HG03060 (cell line): ENCODE results near the gene PHACTR4.
"Not testable (repeated sequence)": the region's sequence is repeated elsewhere in the genome, so short reads cannot be mapped to it uniquely, and the experiment has no call there.

Experiments
- ATAC-seq: cut with Tn5 transposase; IDR thresholded peaks from one replicate; pipeline ENCODE4 v1.9.1; 2021; ENCODE audit warnings: low read depth, moderate number of reproducible peaks; ENCODE audit not compliant: unreplicated experiment

The PHACTR4 gene

DNA sequence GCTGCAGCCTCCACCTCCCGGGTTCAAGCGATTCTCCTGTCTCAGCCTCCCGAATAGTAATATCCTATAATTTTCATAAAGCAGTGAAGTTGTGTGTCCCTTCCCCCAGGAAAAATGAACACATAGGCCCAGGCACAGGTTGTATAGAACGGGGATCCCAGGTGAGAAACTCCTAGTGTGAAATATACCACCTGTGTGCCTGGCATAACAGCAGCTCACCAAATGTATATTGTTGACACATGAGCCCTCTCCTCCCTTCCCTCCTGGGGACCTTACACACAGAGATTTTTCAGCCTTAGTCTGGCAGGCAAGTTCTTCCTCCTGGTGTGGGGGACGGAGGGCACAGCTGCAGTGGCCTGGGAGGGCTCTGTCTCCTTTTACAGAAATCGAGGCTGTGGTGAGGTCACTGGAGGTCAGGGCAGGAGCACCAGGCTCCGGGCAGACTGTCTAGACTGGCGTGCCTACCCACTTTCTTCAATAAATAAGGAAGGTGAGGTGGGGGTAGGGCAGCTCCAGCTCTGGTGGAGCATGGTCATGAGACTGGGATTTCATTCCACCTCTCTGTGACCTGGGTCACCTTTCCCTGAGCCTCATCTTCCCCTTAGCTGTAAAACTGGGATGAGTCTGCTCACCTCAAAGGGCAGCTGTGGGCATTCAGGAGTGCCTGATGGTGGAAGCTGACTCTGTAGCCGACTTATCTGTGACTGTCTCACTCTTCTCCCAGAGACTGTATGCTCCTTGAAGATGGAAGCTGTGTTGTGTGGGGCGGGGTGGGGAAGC, 150.6 kb downstream of the PHACTR4 start:
- no peak for ATAC-seq

DNA sequence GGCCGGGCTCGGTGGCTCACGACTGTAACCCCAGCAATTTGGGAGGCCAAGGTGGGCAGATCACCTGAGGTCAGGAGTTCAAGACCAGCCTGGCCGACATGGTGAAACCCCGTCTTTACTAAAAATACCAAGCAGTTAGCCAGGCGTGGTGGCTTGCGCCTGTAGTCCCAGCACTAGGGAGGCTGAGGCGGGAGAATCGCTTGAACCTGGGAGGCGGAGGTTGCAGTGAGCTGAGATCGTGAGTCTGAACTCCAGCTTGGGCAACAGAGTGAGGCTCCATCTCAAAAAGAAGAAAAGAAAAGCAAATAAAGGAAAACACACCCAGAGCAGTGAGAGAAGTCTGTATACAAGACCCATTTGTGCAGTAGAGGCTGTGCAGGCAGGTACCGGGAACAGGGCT, 151.3 kb downstream of the PHACTR4 start:
- not testable (repeated sequence) for ATAC-seq

GRCh38 chr1:28521502-28522164, 152.1 kb downstream of the PHACTR4 start:
- no peak for ATAC-seq

DNA sequence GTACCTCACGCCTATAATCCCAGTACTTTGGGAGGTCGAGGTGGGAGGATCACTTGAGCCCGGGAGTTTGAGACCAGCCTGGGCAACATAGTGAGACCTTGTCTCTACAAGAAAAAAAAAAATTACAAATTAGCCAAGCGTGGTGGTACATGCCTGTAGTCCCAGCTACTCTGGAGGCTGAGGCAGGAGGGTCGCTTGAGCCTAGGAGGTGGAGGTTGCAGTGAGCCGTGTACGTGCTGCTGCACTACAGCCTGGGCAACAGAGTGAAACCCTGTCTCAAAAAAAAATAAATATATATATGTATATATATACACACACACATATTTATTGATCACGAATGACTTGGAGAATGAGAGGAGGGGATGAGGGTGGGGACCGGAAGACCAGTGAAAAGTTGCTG, 153.0 kb downstream of the PHACTR4 start:
- ATAC-seq: not testable (repeated sequence)

DNA sequence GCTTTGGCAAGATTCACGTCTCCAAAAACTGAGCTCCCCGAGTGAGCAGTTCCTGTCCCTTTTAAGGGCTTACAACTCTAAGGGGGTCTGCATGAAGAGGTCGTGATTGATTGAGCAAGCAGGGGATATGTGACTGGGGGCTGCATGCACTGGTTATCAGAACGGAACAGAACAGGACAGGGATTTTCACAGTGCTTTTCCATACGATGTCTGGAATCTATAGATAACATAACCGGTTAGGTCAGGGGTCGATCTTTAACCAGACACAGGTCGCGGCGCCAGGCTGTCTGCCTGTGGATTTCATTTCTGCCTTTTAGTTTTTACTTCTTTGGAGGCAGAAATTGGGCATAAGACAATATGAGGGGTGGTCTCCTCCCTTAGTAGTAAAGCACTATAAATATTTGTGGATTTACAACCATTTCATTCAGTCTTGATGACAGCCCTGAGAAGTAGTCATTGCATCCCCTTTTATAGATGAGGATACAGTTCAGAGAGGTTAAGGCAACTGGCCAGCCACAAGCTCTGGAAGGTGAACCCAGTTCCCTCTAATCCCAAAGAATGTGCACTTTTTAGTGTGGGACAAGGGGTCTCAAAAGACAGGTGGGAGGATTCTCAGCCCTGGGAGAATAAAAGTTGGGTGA, 155.6 kb downstream of the PHACTR4 start:
- ATAC-seq: not testable (repeated sequence)

DNA sequence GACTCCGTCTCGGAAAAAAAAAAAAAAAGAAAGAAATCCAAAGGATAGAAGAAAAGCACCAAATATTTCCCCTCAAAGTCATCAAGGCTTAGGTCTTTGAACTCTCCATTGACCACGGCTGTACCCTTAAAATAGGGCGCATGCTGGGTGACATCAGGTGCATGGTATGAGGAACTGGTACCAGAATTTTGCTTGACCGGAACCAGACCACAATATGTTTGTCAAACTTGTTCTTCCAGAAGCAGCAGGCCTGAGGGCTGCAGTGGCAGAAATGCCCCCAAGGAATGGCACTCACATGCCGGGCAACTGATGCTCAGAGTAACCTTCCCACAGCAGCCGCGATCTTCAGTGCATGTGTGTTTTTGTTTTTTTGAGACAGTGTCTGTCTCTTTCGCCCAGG, 157.3 kb downstream of the PHACTR4 start:
- ATAC-seq: no peak

DNA sequence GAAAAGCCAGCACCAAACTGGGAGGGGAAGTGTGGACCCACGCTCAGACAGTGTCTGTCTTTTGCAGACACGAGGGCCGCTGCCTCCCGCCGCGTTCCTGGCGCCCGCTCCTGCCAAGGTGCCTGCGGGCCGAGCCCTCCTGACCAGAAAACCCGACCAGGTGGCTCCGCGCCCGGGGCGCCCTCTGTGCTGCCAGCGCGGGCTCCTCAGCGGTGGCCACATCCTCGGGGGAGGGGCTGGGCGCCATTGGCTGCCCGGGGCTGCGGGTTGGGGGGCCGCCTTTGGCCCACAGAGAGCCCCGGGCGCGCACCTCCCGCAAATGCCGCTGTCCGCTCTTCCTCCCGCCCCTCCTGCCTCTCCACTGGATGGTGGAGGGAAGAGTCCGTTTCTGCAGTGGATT, 160.9 kb downstream of the PHACTR4 start:
- no peak for ATAC-seq

- ATAC-seq: no peak
Observed at GRCh38 chr1:28534671-28535070, 165.1 kb downstream of the PHACTR4 start.

GRCh38 chr1:28535180-28535579, 165.6 kb downstream of the PHACTR4 start:
- no peak for ATAC-seq

GRCh38 chr1:28537457-28538199, 168.1 kb downstream of the PHACTR4 start:
- no peak for ATAC-seq

- no peak for ATAC-seq
Observed at GRCh38 chr1:28538286-28538685, 168.7 kb downstream of the PHACTR4 start.

GRCh38 chr1:28540651-28541050, 171.1 kb downstream of the PHACTR4 start:
- no peak for ATAC-seq

DNA sequence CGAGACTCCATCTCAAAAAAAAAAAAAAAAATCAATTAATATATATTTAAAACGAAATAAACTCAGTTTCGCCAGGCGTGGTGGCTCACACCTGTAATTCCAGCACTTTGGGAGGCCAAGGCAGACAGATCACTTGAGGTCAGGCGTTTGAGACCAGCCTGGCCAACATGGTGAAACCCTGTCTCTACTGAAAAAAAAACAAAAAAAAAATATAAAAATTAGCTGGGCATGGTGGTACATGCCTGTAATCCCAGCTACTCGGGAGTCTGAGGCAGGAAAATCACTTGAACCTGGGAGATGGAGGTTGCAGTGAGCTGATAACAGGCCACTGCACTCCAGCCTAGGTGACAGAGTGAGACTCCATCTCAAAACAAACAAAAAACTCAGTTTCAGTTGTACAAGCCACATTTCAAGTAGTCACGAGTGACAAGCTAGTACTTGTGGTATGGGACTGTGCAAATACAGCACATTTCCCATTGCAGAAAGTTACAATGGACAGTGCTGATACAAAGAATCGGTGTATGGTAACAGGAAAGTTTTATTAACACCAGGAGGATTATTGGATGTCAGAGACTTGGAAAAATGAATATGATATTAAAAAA, 172.0 kb downstream of the PHACTR4 start:
- not testable (repeated sequence) for ATAC-seq

GRCh38 chr1:28545246-28545628, 175.7 kb downstream of the PHACTR4 start:
- no peak for ATAC-seq

DNA sequence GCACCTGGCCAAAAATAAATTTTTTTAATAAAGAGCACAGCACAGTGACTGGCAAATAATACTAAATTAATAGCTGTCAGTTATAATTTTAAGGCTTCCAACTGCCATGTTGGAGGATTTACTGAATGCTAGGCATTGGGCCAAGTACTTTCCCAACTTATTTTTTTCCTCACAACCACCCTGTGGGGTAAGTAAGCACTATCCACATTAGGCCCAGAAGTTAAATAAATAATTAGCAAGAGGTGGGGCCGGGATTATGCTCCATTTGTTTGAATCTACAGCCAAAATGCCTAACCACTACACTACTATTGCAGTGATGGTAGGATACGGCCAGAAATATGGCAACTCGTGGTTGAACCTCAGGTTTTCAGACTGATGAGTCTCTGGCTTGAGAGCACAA, 178.8 kb downstream of the PHACTR4 start:
- no peak for ATAC-seq
